Myocyte (in vitro differentiated cells): ENCODE data around the gene POLG2. TPM values are rescaled to one million over a fixed set of nuclear protein-coding genes. Genes with fewer than 3 reads are reported as not detected.
"Not testable (repeated sequence)": the region's sequence is repeated elsewhere in the genome, so short reads cannot be mapped to it uniquely, and the experiment has no call there.

Experiments
- DNase-seq: peaks from one replicate; pipeline ENCODE4 v3.0.0-alpha.2; 2012; ENCODE audit warnings: low read depth
- microRNA-seq: library from miRNA; unstranded; fragments of <30 nt; microRNA quantifications from one replicate; pipeline ENCODE4, GENCODE V29; 2016
- total RNA-seq: library from RNA; depleted of rRNA; stranded (reverse); fragments of >200 nt; gene quantifications from 2 replicates; pipeline ENCODE4 v1.2.3, GENCODE V29; 2014

POLG2 gene
- total RNA-seq, 1 donor from 2014 or later = 10.5 TPM

GRCh38 chr17:64443086-64443760, 53.6 kb downstream of the POLG2 start:
- DNase-seq = peak; percentile 72

- DNase-seq = peak; percentile 86
Measured at GRCh38 chr17:64442541-64442971, 54.3 kb downstream of the POLG2 start.

- peak; percentile 98 for DNase-seq
Measured at GRCh38 chr17:64441772-64442540, 54.9 kb downstream of the POLG2 start.

GRCh38 chr17:64439956-64440355, 56.9 kb downstream of the POLG2 start:
- no peak for DNase-seq

GRCh38 chr17:64439521-64439920, 57.3 kb downstream of the POLG2 start:
- DNase-seq = not testable (repeated sequence)

- DNase-seq = no peak
Measured at GRCh38 chr17:64437944-64438525, 58.8 kb downstream of the POLG2 start.

GRCh38 chr17:64431534-64431933, 65.3 kb downstream of the POLG2 start:
- DNase-seq = no peak

- DNase-seq = not testable (repeated sequence)
Measured at GRCh38 chr17:64430036-64430435, 66.8 kb downstream of the POLG2 start.

GRCh38 chr17:64428406-64428805, 68.4 kb downstream of the POLG2 start:
- DNase-seq = no peak

Small RNA genes lying within 50 kb of the gene (microRNA-seq; reads per million reads assigned to microRNA genes)
- gene MIR3064 (2.6 reads per million, percentile 10 among the genes with 10 or more reads in this experiment), gene MIR5047 (not detected)

Other genes with a start within 250 kb of the POLG2 start
- 77.4 and 90.2 TPM in 2 replicates for gene TEX2, start 233.8 kb downstream of the POLG2 start, total RNA-seq
- 0.29 and 3.0 TPM in 2 replicates for gene PECAM1, start 106.2 kb downstream of the POLG2 start, total RNA-seq
- 14.5 and 21.3 TPM in 2 replicates for gene MILR1, start 47.9 kb downstream of the POLG2 start, total RNA-seq
- gene DDX5, start 9.2 kb upstream of the POLG2 start, total RNA-seq = 300 and 476 TPM in 2 replicates
- gene CEP95, start 9.9 kb upstream of the POLG2 start, total RNA-seq = 23.3 and 24.4 TPM in 2 replicates
- gene SMURF2, start 165.3 kb upstream of the POLG2 start, total RNA-seq = 36.2 and 45.2 TPM in 2 replicates